ENCODE data around the gene CPD.

- TF ChIP-seq, protein P1, sequence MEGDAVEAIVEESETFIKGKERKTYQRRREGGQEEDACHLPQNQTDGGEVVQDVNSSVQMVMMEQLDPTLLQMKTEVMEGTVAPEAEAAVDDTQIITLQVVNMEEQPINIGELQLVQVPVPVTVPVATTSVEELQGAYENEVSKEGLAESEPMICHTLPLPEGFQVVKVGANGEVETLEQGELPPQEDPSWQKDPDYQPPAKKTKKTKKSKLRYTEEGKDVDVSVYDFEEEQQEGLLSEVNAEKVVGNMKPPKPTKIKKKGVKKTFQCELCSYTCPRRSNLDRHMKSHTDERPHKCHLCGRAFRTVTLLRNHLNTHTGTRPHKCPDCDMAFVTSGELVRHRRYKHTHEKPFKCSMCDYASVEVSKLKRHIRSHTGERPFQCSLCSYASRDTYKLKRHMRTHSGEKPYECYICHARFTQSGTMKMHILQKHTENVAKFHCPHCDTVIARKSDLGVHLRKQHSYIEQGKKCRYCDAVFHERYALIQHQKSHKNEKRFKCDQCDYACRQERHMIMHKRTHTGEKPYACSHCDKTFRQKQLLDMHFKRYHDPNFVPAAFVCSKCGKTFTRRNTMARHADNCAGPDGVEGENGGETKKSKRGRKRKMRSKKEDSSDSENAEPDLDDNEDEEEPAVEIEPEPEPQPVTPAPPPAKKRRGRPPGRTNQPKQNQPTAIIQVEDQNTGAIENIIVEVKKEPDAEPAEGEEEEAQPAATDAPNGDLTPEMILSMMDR (IDR thresholded peaks at IDR 0.05 in 4 of 5, conservative IDR thresholded peaks at IDR 0.05 in 1 of 5): peak; percentile 54 to 83 (median 69)
- peak; percentile 36 to 40 for TF ChIP-seq POLR2A (IDR thresholded peaks at IDR 0.05)
These were observed 98.5 kb downstream of the CPD start, which contains the start of gene GOSR1 for GRCh38 chr17:30477083-30477773.

All from gastrocnemius medialis (tissue), 4 donors.